OCI-LY3 (cell line): Measurements from ENCODE around the gene RYK.

Source experiments
- H2AFZ ChIP-seq: fragments of 200-600, 300-600 bp; shearing (Covaris generic); 2 replicates; pipeline ENCODE4 v1.6.0; 2014; ENCODE audit warnings: antibody characterized with exemption, low read depth, low read length
- H3K27ac ChIP-seq: fragments of 200-600, 300-600 bp; sonication (generic); 2 replicates; pipeline ENCODE4 v1.5.1; 2014; ENCODE audit warnings: mild to moderate bottlenecking, low read length, moderate library complexity, mixed read lengths
- H3K27me3 ChIP-seq: fragments of 200-600, 300-600 bp; sonication (generic); 2 replicates; pipeline ENCODE4 v1.6.1; 2014; ENCODE audit warnings: low read depth, low read length, mixed read lengths
- H3K36me3 ChIP-seq: fragments of 200-600, 300-600 bp; sonication (generic); replicated peaks from 2 replicates; pipeline ENCODE3; 2014; ENCODE audit warnings: low read depth, low read length, mixed read lengths
- H3K4me1 ChIP-seq: fragments of 300-600, 200-600 bp; sonication (generic); 2 replicates; pipeline ENCODE4 v1.6.1; 2014; ENCODE audit warnings: low read length, mixed read lengths
- H3K4me2 ChIP-seq: fragments of 200-600, 300-600 bp; sonication (generic); 2 replicates; pipeline ENCODE4 v1.6.1; 2014; ENCODE audit warnings: low read length, mixed read lengths
- H3K4me3 ChIP-seq: fragments of 300-600, 200-600 bp; sonication (generic); 2 replicates; pipeline ENCODE4 v1.5.1; 2014; ENCODE audit warnings: antibody characterized with exemption, mild to moderate bottlenecking, low read length, moderate library complexity
- H3K79me2 ChIP-seq: fragments of 300-600, 200-600 bp; shearing (Covaris generic); 2 replicates; pipeline ENCODE4 v1.6.1; 2014; ENCODE audit warnings: mild to moderate bottlenecking, low read length, mixed read lengths
- H3K9ac ChIP-seq: fragments of 300-600, 200-600 bp; shearing (Covaris generic); 2 replicates; pipeline ENCODE4 v1.6.0; 2014; ENCODE audit warnings: mild to moderate bottlenecking, low read length, moderate library complexity
- H3K9me3 ChIP-seq: fragments of 200-600, 300-600 bp; shearing (Covaris generic); 2 replicates; pipeline ENCODE4 v1.6.1; 2014; ENCODE audit warnings: low read length, mixed read lengths; ENCODE audit not compliant: insufficient read depth
- H4K20me1 ChIP-seq: fragments of 200-600, 300-600 bp; sonication (generic); 2 replicates; pipeline ENCODE4 v1.6.1; 2016; ENCODE audit warnings: low read length, mixed read lengths; ENCODE audit not compliant: insufficient read depth
- CTCF ChIP-seq: fragments of 200-600, 300-600 bp; sonication (generic); IDR thresholded peaks from 2 replicates; pipeline ENCODE4 v1.5.1; 2014; ENCODE audit warnings: antibody characterized with exemption, low read length, low read depth
- EZH2phosphoT487 ChIP-seq: fragments of 200-600 bp; shearing (Covaris generic); IDR thresholded peaks from 2 replicates; pipeline ENCODE4 v1.6.1; 2018; ENCODE audit warnings: antibody characterized with exemption, mixed run types, low read depth

The RYK gene

GRCh38 chr3:134237454-134238145 lies 13.1 kb downstream of the RYK start:
- Histone ChIP-seq H3K27me3 (no peaks in the 10 kb centered on the region), H2AFZ (no peak overlapping the region), H3K9ac (no peak overlapping the region), H3K4me2 (peak overlapping the region; percentile 60), H3K36me3 (no peaks in the 10 kb centered on the region), H3K4me1 (peaks cover 44% of the 10 kb centered on the region), H3K4me3 (no peak overlapping the region), H4K20me1 (peaks cover 74% of the 10 kb centered on the region), H3K9me3 (no peaks in the 10 kb centered on the region), H3K27ac (no peak overlapping the region), H3K79me2 (peaks cover 69% of the 10 kb centered on the region)
- TF ChIP-seq CTCF: no peak
- TF ChIP-seq EZH2phosphoT487: no peak

- Histone ChIP-seq H3K36me3 (no peaks in the 10 kb centered on the region), H3K9ac (no peak overlapping the region), H3K27me3 (0 out of 2 replicates have a peak, but pooled peaks cover under 1% of the 10 kb centered on the region), H3K4me2 (peak overlapping the region; percentile 60), H2AFZ (no peak overlapping the region), H4K20me1 (peaks cover 77% of the 10 kb centered on the region), H3K4me1 (peaks cover 48% of the 10 kb centered on the region), H3K27ac (no peak overlapping the region), H3K4me3 (peak overlapping the region; percentile 30; the same call in 1 of the 2 replicates), H3K9me3 (no peaks in the 10 kb centered on the region), H3K79me2 (peaks cover 72% of the 10 kb centered on the region)
- TF ChIP-seq CTCF: no peak
- TF ChIP-seq EZH2phosphoT487: no peak
Measured at GRCh38 chr3:134236505-134237170, 14.0 kb downstream of the RYK start.

- no peak overlapping the region for H3K9ac ChIP-seq
- H3K27me3 ChIP-seq: 0 out of 2 replicates have a peak, but pooled peaks cover 3% of the 10 kb centered on the region
- no peak overlapping the region for H3K27ac ChIP-seq
- no peak for TF ChIP-seq EZH2phosphoT487
- TF ChIP-seq CTCF: no peak
- peaks cover 47% of the 10 kb centered on the region for H3K4me1 ChIP-seq
- peaks cover 77% of the 10 kb centered on the region for H4K20me1 ChIP-seq
- H3K4me2 ChIP-seq: no peak overlapping the region
- peaks cover 72% of the 10 kb centered on the region for H3K79me2 ChIP-seq
- H2AFZ ChIP-seq: no peak overlapping the region
- no peaks in the 10 kb centered on the region for H3K9me3 ChIP-seq
- H3K4me3 ChIP-seq: no peak overlapping the region
- H3K36me3 ChIP-seq: no peaks in the 10 kb centered on the region
Measured at GRCh38 chr3:134235577-134236076, 15.0 kb downstream of the RYK start.

GRCh38 chr3:134232951-134233350 lies 17.7 kb downstream of the RYK start:
- Histone ChIP-seq H3K9me3 (no peaks in the 10 kb centered on the region), H3K9ac (no peak overlapping the region), H3K4me1 (peaks cover 29% of the 10 kb centered on the region), H3K4me2 (no peak overlapping the region), H3K79me2 (peaks cover 75% of the 10 kb centered on the region), H2AFZ (no peak overlapping the region), H3K27me3 (0 out of 2 replicates have a peak, but pooled peaks cover 3% of the 10 kb centered on the region), H3K4me3 (no peak overlapping the region), H3K36me3 (no peaks in the 10 kb centered on the region), H4K20me1 (peaks cover 73% of the 10 kb centered on the region), H3K27ac (no peak overlapping the region)
- TF ChIP-seq EZH2phosphoT487: no peak
- TF ChIP-seq CTCF: no peak
